A549 (cell line): ENCODE results near the gene PIK3C2B. TPM values are rescaled to one million over a fixed set of nuclear protein-coding genes. Genes with fewer than 3 reads are reported as not detected.

Experiments
- ATAC-seq, 2 experiments: fragments of 200-7000 bp in 1 of 2; fragments of >200 bp in 1 of 2; cut with Nextera tagmentation in 1 of 2; cut with Tn5 transposase in 1 of 2; 3 replicates each; pipeline versions ENCODE4 v1.8.0 to v1.9.1; 2018 to 2020; ENCODE audit warnings: mild to moderate bottlenecking in 1 of 2, moderate library complexity in 1 of 2
- CTCF ChIA-PET: fragments of 300-600 bp; sonication (Branson Sonifier 250); formaldehyde crosslinking; extraction: SDS; loops from one replicate; lab custom pipeline; 2021; ENCODE audit warnings: antibody characterized with exemption, inconsistent platforms; lab: Yijun Ruan, JAX
- POLR2A ChIA-PET: fragments of 350-600 bp; formaldehyde crosslinking; extraction: SDS; loops from one replicate; lab custom pipeline; 2021; ENCODE audit warnings: antibody characterized with exemption, inconsistent platforms; lab: Yijun Ruan, JAX
- DNase-seq, 2 experiments: peaks; one replicate each; pipeline versions ENCODE4 v3.0.0 to v3.0.0-alpha.2; 2011 to 2016; ENCODE audit warnings: low read depth in 1 of 2, low spot score in 1 of 2
- FAIRE-seq: peaks from 2 replicates; lab custom pipeline; 2011; peaks lifted over from hg19 to GRCh38; lab: Jason Lieb, UNC
- H3K27ac ChIP-seq, 2 experiments: fragments of >200 bp; sonication (Bioruptor Twin); formaldehyde crosslinking; 3 replicates each; pipeline ENCODE4 v1.5.1; 2016 to 2017
- H3K4me1 ChIP-seq: fragments of >200 bp; sonication (Bioruptor Twin); formaldehyde crosslinking; 3 replicates; pipeline ENCODE4 v1.6.1; 2016
- H3K4me2 ChIP-seq: fragments of >200 bp; sonication (Bioruptor Twin); formaldehyde crosslinking; 3 replicates; pipeline ENCODE4 v1.6.1; 2016
- H3K4me3 ChIP-seq: fragments of >200 bp; sonication (Bioruptor Twin); formaldehyde crosslinking; 3 replicates; pipeline ENCODE4 v1.5.1; 2016
- H3K9me3 ChIP-seq: fragments of >200 bp; sonication (Bioruptor Twin); formaldehyde crosslinking; 3 replicates; pipeline ENCODE4 v1.6.1; 2016
- CTCF ChIP-seq: fragments of >200 bp; sonication (Bioruptor Twin); formaldehyde crosslinking; IDR thresholded peaks from 3 replicates; pipeline ENCODE4 v1.5.1; 2016
- PBX3 ChIP-seq: IDR thresholded peaks from 2 replicates; pipeline ENCODE4 v1.6.1; 2012
- RAD21 ChIP-seq, 2 experiments: fragments of >200 bp in 1 of 2; sonication (Bioruptor Twin) in 1 of 2; formaldehyde crosslinking in 1 of 2; IDR thresholded peaks in 1 of 2; conservative IDR thresholded peaks in 1 of 2; 2 replicates in 1 of 2; 3 replicates in 1 of 2; pipeline ENCODE4 v1.6.1; 2012 to 2018; ENCODE audit warnings: inconsistent platforms in 1 of 2
- RCOR1 ChIP-seq: fragments of 150-350 bp; IDR thresholded peaks from 2 replicates; pipeline ENCODE4 v1.6.1; 2014; ENCODE audit warnings: antibody characterized with exemption, low read length, low read depth
- SMC3 ChIP-seq: fragments of >200 bp; sonication (Bioruptor Twin); formaldehyde crosslinking; IDR thresholded peaks from 3 replicates; pipeline ENCODE4 v1.6.1; 2018; ENCODE audit warnings: inconsistent platforms
- WGBS: methylation state at CpG from one replicate; pipeline ENCODE4 v1.1.6; 2017; ENCODE audit errors: missing lambda C conversion rate; 5-methylcytosine and 5-hydroxymethylcytosine counted together
- polyA plus RNA-seq, 4 experiments: library from polyadenylated mRNA; depleted of rRNA in 3 of 4; stranded (reverse); fragments of >200 nt; fragmentation: RNase III in 1 of 4; extraction: RNeasy Plus Mini Kit Qiagen cat#74134 plus additional on column Dnase treatment in 1 of 4; gene quantifications; 2 replicates in 3 of 4; 3 replicates in 1 of 4; pipeline ENCODE4 v1.2.3, GENCODE V29; 2011 to 2017

Gene PIK3C2B
- polyA plus RNA-seq, 2 of the 4 experiments (the other 2 are of a cell fraction) = 9.2 to 9.7 TPM

- ATAC-seq = peak; percentile 86 to 88
- H3K9me3 ChIP-seq = no peaks in the 10 kb centered on the region
- no peak for FAIRE-seq
- WGBS = 74% methylated on average over 8 of the region's 11 CpGs
- no peak overlapping the region for H3K4me2 ChIP-seq
- DNase-seq = peak; percentile 59 to 81
- H3K27ac ChIP-seq = no peak overlapping the region
- peaks cover 41% of the 10 kb centered on the region for H3K4me1 ChIP-seq
- CTCF ChIA-PET = interaction anchor here (0.6 to 18.2 kb wide), 36 partner anchors 8 to 625 kb away, joined by 3 to 530 read pairs (median 5); partner anchors contain the start of genes PIK3C2B and REN
- POLR2A ChIA-PET = interaction anchor here (0.9 to 1.6 kb wide), 3 partner anchors 29 to 48 kb away, joined by 3 to 4 read pairs (median 3); partner anchors contain the start of gene PIK3C2B
- TF ChIP-seq RAD21 (conservative IDR thresholded peaks at IDR 0.05 in 1 of 2, IDR thresholded peaks at IDR 0.05 in 1 of 2) (peak; percentile 66 to 71), PBX3 (no peak), SMC3 (peak; percentile 76), CTCF (peak; percentile 57)
- no peak overlapping the region for H3K4me3 ChIP-seq
Measured at GRCh38 chr1:204446413-204447111, 48.0 kb downstream of the PIK3C2B start.

GRCh38 chr1:204445860-204446412 is 48.7 kb downstream of the PIK3C2B start:
- TF ChIP-seq RCOR1 = no peak
- peak in 1 of 2 experiments; percentile 42; a peak in 1 of 5 replicates for TF ChIP-seq RAD21 (conservative IDR thresholded peaks at IDR 0.05 in 1 of 2, IDR thresholded peaks at IDR 0.05 in 1 of 2)
- H3K4me3 ChIP-seq = no peak overlapping the region
- ChIA-PET POLR2A (interaction anchor here (0.9 to 1.6 kb wide), 2 partner anchors 28 to 48 kb away, joined by 3 to 4 read pairs; partner anchors contain the start of gene PIK3C2B), CTCF (interaction anchor here (0.6 to 18.2 kb wide), 28 partner anchors 9 to 625 kb away, joined by 3 to 530 read pairs (median 7); partner anchors contain the start of genes PIK3C2B and REN)
- H3K27ac ChIP-seq = no peak overlapping the region
- peaks cover 35% of the 10 kb centered on the region for H3K4me1 ChIP-seq
- H3K9me3 ChIP-seq = no peaks in the 10 kb centered on the region
- no peak for FAIRE-seq
- 39% methylated on average over 11 of the region's 11 CpGs for WGBS
- H3K4me2 ChIP-seq = no peak overlapping the region
- peak; percentile 62 to 76; a peak in 5 of 6 replicates for ATAC-seq
- DNase-seq = peak; percentile 54 to 68

Other genes with a start within 250 kb of the PIK3C2B start
- gene PLEKHA6, start 134.9 kb downstream of the PIK3C2B start, polyA plus RNA-seq (2011; rRNA removed) = 13.0 and 16.4 TPM in 2 replicates
- 17.9 to 26.2 TPM (median 23.4 TPM) in 3 replicates for gene PLEKHA6, start 134.9 kb downstream of the PIK3C2B start, polyA plus RNA-seq (2017; fragmentation: RNase III; extraction: RNeasy Plus Mini Kit Qiagen cat#74134 plus additional on column Dnase treatment)
- gene PPP1R15B, start 83.0 kb downstream of the PIK3C2B start, polyA plus RNA-seq (2011; rRNA removed) = 49.1 and 51.9 TPM in 2 replicates
- 26.9 to 27.8 TPM (median 27.2 TPM) in 3 replicates for gene PPP1R15B, start 83.0 kb downstream of the PIK3C2B start, polyA plus RNA-seq (2017; fragmentation: RNase III; extraction: RNeasy Plus Mini Kit Qiagen cat#74134 plus additional on column Dnase treatment)
- gene MDM4, start 21.6 kb upstream of the PIK3C2B start, polyA plus RNA-seq (2011; rRNA removed) = 38.9 and 48.9 TPM in 2 replicates
- 4.6 to 5.7 TPM (median 5.7 TPM) in 3 replicates for gene MDM4, start 21.6 kb upstream of the PIK3C2B start, polyA plus RNA-seq (2017; fragmentation: RNase III; extraction: RNeasy Plus Mini Kit Qiagen cat#74134 plus additional on column Dnase treatment)
- 3.6 and 4.3 TPM in 2 replicates for gene LRRN2, start 190.9 kb upstream of the PIK3C2B start, polyA plus RNA-seq (2011; rRNA removed)
- 5.7 to 6.8 TPM (median 6.6 TPM) in 3 replicates for gene LRRN2, start 190.9 kb upstream of the PIK3C2B start, polyA plus RNA-seq (2017; fragmentation: RNase III; extraction: RNeasy Plus Mini Kit Qiagen cat#74134 plus additional on column Dnase treatment)